Adrenal gland (tissue), 12 donors: ENCODE measurements around the gene PIEZO2. TPM values are rescaled to one million over a fixed set of nuclear protein-coding genes. Genes with fewer than 3 reads are reported as not detected.

Experiments used
- DNase-seq, 7 donors: peaks; one replicate each; pipeline ENCODE4 v3.0.0-alpha.2; 2019 to 2020
- H3K27ac ChIP-seq, 5 donors: fragments of 200-600 bp; sonication (generic) in 4 of 5; 1 replicate in 3 of 5; 2 replicates in 2 of 5; pipeline versions ENCODE4 v1.5.1 to v1.8.0; 2016 to 2020; ENCODE audit warnings: mild to moderate bottlenecking in 1 of 5
- H3K27me3 ChIP-seq: fragments of 200-600 bp; 2 replicates; pipeline ENCODE4 v1.8.0; 2021
- H3K36me3 ChIP-seq, 2 donors: fragments of 200-600 bp; replicated peaks in 1 of 2; 1 replicate in 1 of 2; 2 replicates in 1 of 2; pipeline versions ENCODE4 v1.5.1 to v1.8.0; 2018 to 2022
- H3K4me1 ChIP-seq, 2 donors: fragments of 200-600 bp; replicated peaks in 1 of 2; 1 replicate in 1 of 2; 2 replicates in 1 of 2; pipeline versions ENCODE4 v1.5.1 to v1.8.0; 2018 to 2021
- H3K4me3 ChIP-seq, 4 donors: fragments of 200-600 bp; sonication (generic) in 3 of 4; one replicate each; pipeline ENCODE4 v1.5.1; 2016 to 2018
- H3K9me3 ChIP-seq, 3 donors: fragments of 200-600 bp; sonication (generic) in 1 of 3; replicated peaks in 1 of 3; 1 replicate in 2 of 3; 2 replicates in 1 of 3; pipeline versions ENCODE4 v1.5.1 to v1.8.0; 2016 to 2021
- POLR2A ChIP-seq, 2 donors: fragments of 450-650 bp; IDR thresholded peaks; one replicate each; pipeline ENCODE4 v1.6.1; 2017; ENCODE audit warnings: antibody characterized with exemption in 2 of 2, mild to moderate bottlenecking in 2 of 2, moderate library complexity in 1 of 2
- WGBS, 4 donors: extraction: QIAGEN DNeasy Blood & Tissue Kit in 2 of 4; methylation state at CpG; one replicate each; pipeline versions ENCODE4 v1.1.5 to v1.1.7; 2013 to 2017; 5-methylcytosine and 5-hydroxymethylcytosine counted together
- intact Hi-C, 2 donors: fragments of 100-400 bp; cut with DNase I; formaldehyde crosslinking; loops; one replicate each; pipeline versions ENCODE4 v1.14.1 to v1.15.0; 2022 to 2023
- polyA plus RNA-seq, 3 donors: library from polyadenylated mRNA; stranded (reverse); fragments of 200-250 nt in 2 of 3; fragments of 350-450 nt in 1 of 3; fragmentation: Illumina TruSeq in 1 of 3; extraction: RNeasy Lipid Tissue Mini Kit (QIAGEN cat#74804) in 1 of 3; gene quantifications; one replicate each; pipeline ENCODE4 v1.2.3, GENCODE V29; 2013 to 2014
- total RNA-seq, 9 donors: library from RNA; depleted of rRNA in 4 of 9; stranded (reverse); fragments of >200 nt in 4 of 9; fragments of 120-200 nt in 1 of 9; fragmentation: NEBNext Ultra II Directional in 1 of 9; extraction: Animal tissue kit (Norgen Biotek cat#: 25700) in 1 of 9; gene quantifications; one replicate each; pipeline versions ENCODE4 v1.1.0 to v1.2.4, GENCODE V29; 2013 to 2023
- TF ChIP-seq, protein P1 (sequence below), 6 experiments: fragments of 450-650 bp in 4 of 6; fragments of 200-600 bp in 2 of 6; sonication (generic) in 1 of 6; IDR thresholded peaks; 1 replicate in 5 of 6; 2 replicates in 1 of 6; pipeline versions ENCODE4 v1.5.1 to v1.8.0; 2016 to 2021; ENCODE audit warnings: antibody characterized with exemption in 6 of 6, mild to moderate bottlenecking in 2 of 6, moderate library complexity in 1 of 6
- donor health status: healthy with polysubstance abuse.
- donor health status: Bipolar disorder and iron deficiency.
- donor health status: DM: yes; HTN: yes; CAD: no.
- donor health status: DM: no; HTN: no; CAD: no.
- donor health status: DM: no; HTN: no; CAD: no.
- donor health status: DM: yes; HTN: yes; CAD: no.

Gene PIEZO2
- total and polyA plus RNA-seq, 12 donors = 0.88 to 18.0 (median 2.6) TPM

- Histone ChIP-seq H3K27ac (no peak overlapping the region), H3K4me3 (no peak overlapping the region), H3K9me3 (no peaks in the 10 kb centered on the region), H3K27me3 (no peaks in the 10 kb centered on the region), H3K4me1 (no peaks in the 10 kb centered on the region), H3K36me3 (no peaks in the 10 kb centered on the region)
- no peak for DNase-seq
- intact Hi-C loops = no loop called here
- TF ChIP-seq, protein P1, sequence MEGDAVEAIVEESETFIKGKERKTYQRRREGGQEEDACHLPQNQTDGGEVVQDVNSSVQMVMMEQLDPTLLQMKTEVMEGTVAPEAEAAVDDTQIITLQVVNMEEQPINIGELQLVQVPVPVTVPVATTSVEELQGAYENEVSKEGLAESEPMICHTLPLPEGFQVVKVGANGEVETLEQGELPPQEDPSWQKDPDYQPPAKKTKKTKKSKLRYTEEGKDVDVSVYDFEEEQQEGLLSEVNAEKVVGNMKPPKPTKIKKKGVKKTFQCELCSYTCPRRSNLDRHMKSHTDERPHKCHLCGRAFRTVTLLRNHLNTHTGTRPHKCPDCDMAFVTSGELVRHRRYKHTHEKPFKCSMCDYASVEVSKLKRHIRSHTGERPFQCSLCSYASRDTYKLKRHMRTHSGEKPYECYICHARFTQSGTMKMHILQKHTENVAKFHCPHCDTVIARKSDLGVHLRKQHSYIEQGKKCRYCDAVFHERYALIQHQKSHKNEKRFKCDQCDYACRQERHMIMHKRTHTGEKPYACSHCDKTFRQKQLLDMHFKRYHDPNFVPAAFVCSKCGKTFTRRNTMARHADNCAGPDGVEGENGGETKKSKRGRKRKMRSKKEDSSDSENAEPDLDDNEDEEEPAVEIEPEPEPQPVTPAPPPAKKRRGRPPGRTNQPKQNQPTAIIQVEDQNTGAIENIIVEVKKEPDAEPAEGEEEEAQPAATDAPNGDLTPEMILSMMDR (IDR thresholded peaks at IDR 0.05) = no peak
- no peak for TF ChIP-seq POLR2A (IDR thresholded peaks at IDR 0.05)
- 78 to 93% (median 91%) methylated on average over 1 of the region's 1 CpG for WGBS, 4 donors
Measured at GRCh38 chr18:10907749-10908148, 241.6 kb downstream of the PIEZO2 start.

DNA sequence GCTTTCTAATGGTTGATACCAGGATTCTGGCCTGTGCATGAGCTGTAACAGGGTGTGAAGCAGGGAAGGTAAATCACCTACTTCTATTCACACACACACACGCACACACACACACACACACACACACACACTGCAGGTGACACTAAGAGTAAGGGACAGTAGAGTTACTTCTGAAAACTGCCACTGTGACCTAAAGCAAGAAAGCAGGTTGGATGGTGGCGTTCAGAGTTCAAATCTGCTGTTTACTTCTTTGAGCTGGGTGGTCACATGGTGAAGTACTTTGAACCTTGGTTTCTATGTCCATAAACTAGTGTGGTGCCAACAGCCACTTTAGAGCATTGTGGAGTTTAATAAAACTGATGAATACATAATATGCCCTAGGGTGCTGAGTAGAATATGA, 248.0 kb downstream of the PIEZO2 start:
- TF ChIP-seq POLR2A (IDR thresholded peaks at IDR 0.05) = no peak
- TF ChIP-seq, protein P1 (IDR thresholded peaks at IDR 0.05) = no peak
- H3K4me3 ChIP-seq = no peak overlapping the region
- no peaks in the 10 kb centered on the region for H3K36me3 ChIP-seq
- WGBS, 4 donors = 73 to 88% (median 76%) methylated on average over 2 of the region's 2 CpGs
- no peaks in the 10 kb centered on the region for H3K9me3 ChIP-seq
- no peak for DNase-seq
- intact Hi-C loops = no loop called here
- no peak overlapping the region for H3K27ac ChIP-seq
- H3K4me1 ChIP-seq = no peaks in the 10 kb centered on the region
- no peaks in the 10 kb centered on the region for H3K27me3 ChIP-seq

GRCh38 chr18:10900435-10900834, 248.9 kb downstream of the PIEZO2 start:
- 78 to 89% (median 85%) methylated on average over 4 of the region's 4 CpGs for WGBS, 4 donors
- Histone ChIP-seq H3K4me1 (no peaks in the 10 kb centered on the region), H3K27me3 (no peaks in the 10 kb centered on the region), H3K36me3 (no peaks in the 10 kb centered on the region), H3K4me3 (no peak overlapping the region), H3K27ac (no peak overlapping the region), H3K9me3 (no peaks in the 10 kb centered on the region)
- TF ChIP-seq, protein P1 (IDR thresholded peaks at IDR 0.05) = no peak
- no peak for TF ChIP-seq POLR2A (IDR thresholded peaks at IDR 0.05)
- intact Hi-C loops = no loop called here
- no peak for DNase-seq

- Histone ChIP-seq H3K27me3 (peaks cover 3% of the 10 kb centered on the region), H3K36me3 (no peaks in the 10 kb centered on the region), H3K4me3 (no peak overlapping the region), H3K4me1 (no peaks in the 10 kb centered on the region), H3K27ac (no peak overlapping the region), H3K9me3 (no peaks in the 10 kb centered on the region)
- DNase-seq = no peak
- TF ChIP-seq, protein P1 (IDR thresholded peaks at IDR 0.05) = no peak
- TF ChIP-seq POLR2A (IDR thresholded peaks at IDR 0.05) = no peak
- 71 to 95% (median 81%) methylated on average over 1 of the region's 1 CpG for WGBS, 4 donors
- intact Hi-C loops = no loop called here
Measured at GRCh38 chr18:10899481-10899880, 249.9 kb downstream of the PIEZO2 start.
